H1 (cell line): Measurements from ENCODE around the gene PDE2A. TPM values are rescaled to one million over a fixed set of nuclear protein-coding genes. Genes with fewer than 3 reads are reported as not detected.

Source experiments
- CTCF ChIA-PET: fragments of 300-600 bp; sonication (Branson Sonifier 250); formaldehyde crosslinking; loops from one replicate; lab custom pipeline; 2021; ENCODE audit not compliant: partially characterized antibody; lab: Charles Lee
- POLR2A ChIA-PET: fragments of 300-600 bp; sonication (Branson Sonifier 250); formaldehyde crosslinking; loops from one replicate; lab custom pipeline; 2021; ENCODE audit warnings: inconsistent platforms; ENCODE audit not compliant: partially characterized antibody; lab: Charles Lee
- DNase-seq, 2 experiments: peaks; one replicate each; pipeline versions ENCODE4 v3.0.0 to v3.0.0-alpha.2; 2010 to 2022; ENCODE audit warnings: low spot score in 2 of 2, low read depth in 1 of 2, mixed read lengths in 1 of 2
- FAIRE-seq: peaks from 2 replicates; lab custom pipeline; 2011; peaks lifted over from hg19 to GRCh38; lab: Jason Lieb, UNC
- H2AFZ ChIP-seq: 2 replicates; pipeline ENCODE4 v1.8.1; 2012; ENCODE audit warnings: low read length, inconsistent platforms
- H2AK5ac ChIP-seq: 2 replicates; pipeline ENCODE4 v1.6.1; 2013; ENCODE audit warnings: low read depth, low read length
- H2BK120ac ChIP-seq: replicated peaks from 2 replicates; pipeline ENCODE3; 2013; ENCODE audit warnings: low read depth, low read length, inconsistent platforms
- H2BK12ac ChIP-seq: 2 replicates; pipeline ENCODE4 v1.6.1; 2013; ENCODE audit warnings: low read depth, low read length
- H2BK15ac ChIP-seq: 2 replicates; pipeline ENCODE4 v1.6.1; 2013; ENCODE audit warnings: low read length
- H2BK20ac ChIP-seq: 2 replicates; pipeline ENCODE4 v1.6.1; 2013; ENCODE audit warnings: low read length
- H2BK5ac ChIP-seq: 2 replicates; pipeline ENCODE4 v1.6.1; 2013; ENCODE audit warnings: low read depth, low read length
- H3K14ac ChIP-seq: 2 replicates; pipeline ENCODE4 v1.6.1; 2013; ENCODE audit warnings: inconsistent platforms; ENCODE audit not compliant: insufficient read length
- H3K18ac ChIP-seq: 2 replicates; pipeline ENCODE4 v1.6.1; 2013; ENCODE audit warnings: low read length; ENCODE audit errors: extremely low read depth
- H3K23ac ChIP-seq: 2 replicates; pipeline ENCODE4 v1.6.1; 2013; ENCODE audit warnings: inconsistent platforms; ENCODE audit not compliant: insufficient read length
- H3K23me2 ChIP-seq: 2 replicates; pipeline ENCODE4 v1.6.1; 2013; ENCODE audit warnings: low read depth, low read length
- H3K27ac ChIP-seq: 2 replicates; pipeline ENCODE4 v1.6.1; 2011; ENCODE audit warnings: low read depth, low read length, inconsistent platforms
- H3K27me3 ChIP-seq, 4 experiments: replicated peaks in 1 of 4; 1 replicate in 1 of 4; 2 replicates in 3 of 4; pipeline versions ENCODE4 v1.6.1 to v1.8.1; 2011 to 2013; ENCODE audit warnings: low read length in 3 of 4, mild to moderate bottlenecking in 3 of 4, inconsistent platforms in 2 of 4, mixed read lengths in 2 of 4, moderate library complexity in 1 of 4; ENCODE audit not compliant: control insufficient read depth in 3 of 4, insufficient read depth in 3 of 4; ENCODE audit errors: extremely low read depth in 1 of 4
- H3K36me3 ChIP-seq, 4 experiments: 2 replicates each; pipeline versions ENCODE4 v1.6.1 to v1.8.1; 2011 to 2013; ENCODE audit warnings: mild to moderate bottlenecking in 4 of 4, low read length in 3 of 4, moderate library complexity in 2 of 4, control low read depth in 1 of 4, inconsistent platforms in 1 of 4; ENCODE audit not compliant: insufficient read depth in 4 of 4, control insufficient read depth in 2 of 4
- H3K4ac ChIP-seq: replicated peaks from 2 replicates; pipeline ENCODE3; 2013; ENCODE audit warnings: low read length, low read depth, mixed read lengths, inconsistent platforms; ENCODE audit not compliant: insufficient read length
- H3K4me1 ChIP-seq, 4 experiments: replicated peaks in 1 of 4; 1 replicate in 1 of 4; 2 replicates in 3 of 4; pipeline versions ENCODE4 v1.6.1 to v1.8.1; 2011 to 2013; ENCODE audit warnings: low read length in 3 of 4, inconsistent platforms in 2 of 4, mixed read lengths in 1 of 4; ENCODE audit not compliant: insufficient read depth in 4 of 4, control insufficient read depth in 3 of 4
- H3K4me2 ChIP-seq, 2 experiments: 2 replicates each; pipeline versions ENCODE4 v1.6.1 to v1.8.1; 2011 to 2013; ENCODE audit warnings: low read depth in 2 of 2, low read length in 2 of 2, control low read depth in 1 of 2, inconsistent platforms in 1 of 2, mild to moderate bottlenecking in 1 of 2; ENCODE audit not compliant: insufficient read depth in 1 of 2
- H3K4me3 ChIP-seq, 4 experiments: fragments of 200-600, 300-600 bp in 1 of 4; sonication (generic), shearing (Covaris generic), sonication (Bioruptor Twin) in 1 of 4; 2 replicates each; pipeline versions ENCODE4 v1.5.1 to v1.8.1; 2011 to 2016; ENCODE audit warnings: low read length in 4 of 4, low read depth in 3 of 4, control low read depth in 2 of 4, inconsistent platforms in 2 of 4, mild to moderate bottlenecking in 2 of 4, mixed read lengths in 1 of 4, moderate library complexity in 1 of 4; ENCODE audit not compliant: insufficient read depth in 2 of 4; ENCODE audit errors: extremely low read depth in 1 of 4
- H3K56ac ChIP-seq: replicated peaks from 2 replicates; pipeline ENCODE3; 2013; ENCODE audit warnings: low read depth, mild to moderate bottlenecking, mixed read lengths, low read length, inconsistent platforms; ENCODE audit not compliant: insufficient read length
- H3K79me1 ChIP-seq: 2 replicates; pipeline ENCODE4 v1.6.1; 2013; ENCODE audit warnings: low read depth, low read length, control low read depth
- H3K79me2 ChIP-seq, 2 experiments: 2 replicates each; pipeline versions ENCODE4 v1.6.1 to v1.8.1; 2012 to 2013; ENCODE audit warnings: low read length in 2 of 2, mild to moderate bottlenecking in 2 of 2, inconsistent platforms in 1 of 2; ENCODE audit not compliant: insufficient read depth in 2 of 2, control insufficient read depth in 1 of 2
- H3K9ac ChIP-seq, 4 experiments: replicated peaks in 1 of 4; 1 replicate in 1 of 4; 2 replicates in 3 of 4; pipeline versions ENCODE4 v1.6.1 to v1.8.1; 2011 to 2013; ENCODE audit warnings: low read depth in 3 of 4, low read length in 3 of 4, control low read depth in 2 of 4, mild to moderate bottlenecking in 2 of 4, moderate library complexity in 2 of 4, inconsistent platforms in 1 of 4; ENCODE audit errors: extremely low read depth in 1 of 4
- H3K9me3 ChIP-seq, 2 experiments: 2 replicates each; pipeline versions ENCODE4 v1.6.1 to v1.8.1; 2012 to 2013; ENCODE audit warnings: mild to moderate bottlenecking in 2 of 2, moderate library complexity in 2 of 2, control low read depth in 1 of 2, inconsistent platforms in 1 of 2, low read depth in 1 of 2, low read length in 1 of 2, mixed read lengths in 1 of 2; ENCODE audit not compliant: insufficient read depth in 2 of 2
- H4K20me1 ChIP-seq, 2 experiments: replicated peaks in 1 of 2; 2 replicates each; pipeline versions ENCODE3 to v1.8.1; 2011 to 2013; ENCODE audit warnings: inconsistent platforms in 2 of 2, low read length in 2 of 2, mild to moderate bottlenecking in 1 of 2; ENCODE audit not compliant: insufficient read depth in 2 of 2, control insufficient read depth in 1 of 2
- H4K5ac ChIP-seq: 2 replicates; pipeline ENCODE4 v1.6.1; 2013; ENCODE audit warnings: low read length, low read depth, mixed read lengths, inconsistent platforms; ENCODE audit not compliant: insufficient read length
- H4K8ac ChIP-seq: 2 replicates; pipeline ENCODE4 v1.8.0; 2013; ENCODE audit warnings: mild to moderate bottlenecking, moderate library complexity, low read length, inconsistent platforms; ENCODE audit not compliant: insufficient read depth; ENCODE audit errors: extremely low read depth
- H4K91ac ChIP-seq: replicated peaks from 2 replicates; pipeline ENCODE3; 2013; ENCODE audit warnings: low read length, mixed read lengths, inconsistent platforms; ENCODE audit not compliant: insufficient read length
- ASH2L ChIP-seq: fragments of 200-600, 300-600 bp; sonication (generic); IDR thresholded peaks from one replicate; pipeline ENCODE4 v1.7.1; 2017; ENCODE audit warnings: low read length
- MAFK ChIP-seq: IDR thresholded peaks from 2 replicates; pipeline ENCODE4 v1.6.1; 2012; ENCODE audit warnings: low read depth, mild to moderate bottlenecking, improper control_type of control experiment, low read length
- WGBS, 2 experiments: shearing (Covaris generic) in 1 of 2; methylation state at CpG; one replicate each; pipeline versions ENCODE4 v1.1.6 to v1.1.7; 2013 to 2015; ENCODE audit warnings: low lambda C conversion rate in 2 of 2, mixed read lengths in 2 of 2, inconsistent platforms in 1 of 2, low coverage in 1 of 2, missing lambda C conversion rate in 1 of 2; ENCODE audit not compliant: insufficient replicate concordance in 2 of 2, insufficient coverage in 1 of 2, insufficient read length in 1 of 2; ENCODE audit errors: extremely low coverage in 1 of 2, missing lambda C conversion rate in 1 of 2; 5-methylcytosine and 5-hydroxymethylcytosine counted together
- polyA plus RNA-seq, 7 experiments: library from polyadenylated mRNA; depleted of rRNA in 3 of 7; stranded (reverse) in 5 of 7; unstranded in 2 of 7; fragments of >200 nt in 5 of 7; fragments of 200-250 nt in 2 of 7; gene quantifications; 1 replicate in 5 of 7; 2 replicates in 1 of 7; 4 replicates in 1 of 7; pipeline versions ENCODE4 v1.2.1 to v1.2.3, GENCODE V29; 2011 to 2013; ENCODE audit warnings: missing spikeins in 2 of 7, mixed read lengths in 2 of 7
- total RNA-seq: library from RNA; stranded (reverse); fragmentation: NEBNext Ultra II Directional; extraction: Animal tissue kit (Norgen Biotek cat#: 25700); gene quantifications from 2 replicates; pipeline ENCODE4 v1.2.1, GENCODE V29; 2021

PDE2A gene
- total and polyA plus RNA-seq, 2 of the 8 experiments (the other 6 are each of a cell fraction or from before 2014, with no cell fraction given) = 3.4 to 7.1 TPM

GRCh38 chr11:72551571-72551970 is 122.7 kb downstream of the PDE2A start:
- DNase-seq = no peak
- Histone ChIP-seq H3K27me3 (no peaks in the 10 kb centered on the region), H2BK5ac (no peak overlapping the region), H2BK15ac (no peak overlapping the region), H3K23me2 (no peaks in the 10 kb centered on the region), H3K4ac (no peak overlapping the region), H4K5ac (no peak overlapping the region), H3K9ac (no peak overlapping the region), H3K79me2 (no peaks in the 10 kb centered on the region), H3K56ac (no peak overlapping the region), H3K27ac (no peak overlapping the region), H2BK120ac (no peak overlapping the region), H3K14ac (no peak overlapping the region), H2BK12ac (no peak overlapping the region), H3K9me3 (no peaks in the 10 kb centered on the region), H3K4me3 (no peak overlapping the region), H3K4me2 (no peak overlapping the region), H2AFZ (no peak overlapping the region), H3K18ac (no peak overlapping the region), H3K23ac (no peak overlapping the region), H2AK5ac (no peak overlapping the region), H3K36me3 (no peaks in the 10 kb centered on the region), H3K79me1 (no peaks in the 10 kb centered on the region), H2BK20ac (no peak overlapping the region), H4K91ac (no peak overlapping the region), H4K8ac (no peak overlapping the region), H3K4me1 (no peaks in the 10 kb centered on the region), H4K20me1 (no peaks in the 10 kb centered on the region)
- TF ChIP-seq MAFK (peak; percentile 54; the same call in 1 of the 2 replicates), ASH2L (no peak)
- no peak for FAIRE-seq
- POLR2A ChIA-PET = no interaction called here
- CTCF ChIA-PET = interaction anchor here (0.7 to 8.8 kb wide), 7 partner anchors 35 to 184 kb away, joined by 3 to 52 read pairs (median 3); no protein-coding TSS in a partner anchor
- 92% methylated on average over 5 of the region's 5 CpGs; no CpG with 5 or more reads in 1 of the 2 experiments for WGBS, 2 experiments
